Glomerular endothelial cell (primary cell): Measurements from ENCODE around the gene EHMT1. TPM values are rescaled to one million over a fixed set of nuclear protein-coding genes. Genes with fewer than 3 reads are reported as not detected.
"Not testable (repeated sequence)": the region's sequence is repeated elsewhere in the genome, so short reads cannot be mapped to it uniquely, and the experiment has no call there.

Source experiments
- DNase-seq: peaks from one replicate; pipeline ENCODE4 v3.0.0-alpha.2; 2011; ENCODE audit warnings: low read depth, low spot score; ENCODE audit errors: extremely low read depth
- total RNA-seq: library from RNA; depleted of rRNA; stranded (reverse); fragments of >200 nt; gene quantifications from 2 replicates; pipeline ENCODE4 v1.2.3, GENCODE V29; 2015

EHMT1 gene
- total RNA-seq, 1 donor from 2014 or later, result 96.9 TPM

DNA sequence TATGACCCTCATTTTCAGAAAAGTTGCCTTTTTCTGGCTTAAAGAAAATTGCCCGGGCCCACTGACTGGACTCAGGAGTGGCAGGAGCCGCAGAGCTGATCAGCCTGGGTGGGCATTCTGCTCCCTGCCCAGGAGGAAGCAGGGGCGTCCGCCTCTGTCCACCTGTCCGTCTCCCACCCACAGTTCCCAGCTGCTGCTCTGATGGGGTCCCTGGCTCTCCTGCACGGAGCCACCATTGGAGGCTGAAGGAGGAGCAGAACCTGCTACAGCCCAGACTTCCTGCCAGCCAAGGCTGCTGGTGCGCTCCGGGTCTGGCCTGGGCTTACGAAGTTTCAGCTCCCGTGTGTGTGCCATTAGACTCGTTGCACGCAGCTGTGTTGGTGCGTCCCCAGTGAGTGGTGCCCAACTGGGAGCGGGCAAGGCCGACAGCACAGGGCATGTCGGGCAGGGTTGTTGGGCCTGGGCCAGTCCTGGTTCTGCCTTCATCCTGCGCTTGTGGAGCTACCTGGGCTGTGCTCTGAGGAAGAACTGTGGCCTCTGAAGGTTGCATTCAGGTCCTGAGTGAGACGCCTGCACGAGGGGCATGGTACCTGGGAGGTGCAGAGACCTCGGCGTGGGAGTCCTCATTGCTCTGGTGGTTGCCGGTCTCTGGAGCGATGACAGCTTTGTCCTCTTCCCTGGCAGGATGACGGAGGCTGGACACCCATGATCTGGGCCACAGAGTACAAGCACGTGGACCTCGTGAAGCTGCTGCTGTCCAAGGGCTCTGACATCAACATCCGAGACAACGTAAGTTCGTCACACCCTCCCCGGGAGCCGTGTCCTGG is 181.6 kb downstream of the EHMT1 start:
- no peak for DNase-seq

DNA sequence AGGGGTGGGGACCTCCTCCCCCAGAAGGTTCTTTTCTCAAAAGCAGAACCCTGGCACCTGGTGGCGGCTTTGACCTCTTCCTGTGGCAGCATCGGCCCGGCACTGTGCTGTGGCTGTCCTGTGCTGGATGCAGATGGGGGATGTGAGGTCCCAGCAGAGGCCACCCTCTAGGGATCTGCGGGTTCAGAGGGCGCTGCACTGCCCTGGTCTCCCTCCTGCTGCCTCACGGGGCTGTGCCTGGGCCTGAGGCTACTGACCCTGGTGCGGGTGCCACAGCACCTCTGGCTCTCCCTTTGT is 182.2 kb downstream of the EHMT1 start:
- no peak for DNase-seq

DNA sequence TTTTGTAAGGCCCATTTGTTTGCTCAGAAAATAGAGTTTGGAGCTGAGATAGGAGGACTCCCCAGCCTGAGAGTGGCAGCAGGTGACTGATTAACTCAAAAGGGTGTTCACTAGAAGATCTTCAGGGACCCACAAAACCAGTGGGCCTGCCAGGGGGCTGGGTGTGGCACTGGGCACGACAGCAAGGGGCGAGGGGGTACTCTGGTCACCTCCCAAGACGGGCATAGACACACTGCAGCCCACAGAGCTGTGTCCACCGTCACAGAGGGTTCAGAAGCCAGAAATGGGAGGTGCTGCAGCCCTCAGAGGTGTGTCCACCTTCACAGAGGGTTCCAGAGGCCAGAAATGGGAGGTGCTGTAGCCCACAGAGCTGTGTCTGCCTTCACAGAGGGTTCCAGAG is 183.2 kb downstream of the EHMT1 start:
- no peak for DNase-seq

DNA sequence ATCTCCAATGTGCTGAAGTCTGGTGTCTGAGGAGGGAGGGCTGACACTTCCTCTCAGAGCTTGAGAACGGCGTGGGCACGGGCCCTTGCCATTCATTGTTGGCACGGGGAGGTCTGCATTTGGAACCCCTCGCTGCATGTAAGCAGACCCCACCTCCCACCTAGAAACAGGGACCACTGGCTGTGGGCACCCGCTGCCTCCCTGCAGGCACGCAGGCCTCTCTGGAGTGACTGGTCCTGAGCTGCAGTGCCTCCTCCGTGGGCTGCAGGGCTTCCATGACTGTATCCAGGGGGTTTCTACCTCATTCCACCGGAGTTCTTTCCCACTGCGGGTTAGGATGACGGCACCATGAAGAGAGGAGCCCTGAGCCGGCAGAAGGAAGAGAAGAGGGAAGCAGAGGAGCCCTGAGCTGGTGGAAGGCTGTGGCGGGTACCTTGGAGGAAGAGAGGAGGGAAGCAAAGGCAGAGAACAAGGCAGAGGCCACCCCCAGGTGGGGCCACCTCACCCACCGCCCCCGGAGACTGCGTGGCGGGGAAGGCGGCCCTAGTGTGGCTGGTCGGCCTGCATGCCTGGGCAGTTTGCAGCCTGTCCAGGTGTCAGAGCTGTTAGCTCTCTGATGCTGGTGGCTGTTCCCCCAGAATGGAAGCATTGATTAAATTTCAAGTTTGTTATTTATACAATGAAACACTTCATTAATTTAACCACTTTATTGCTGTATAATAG is 183.9 kb downstream of the EHMT1 start:
- DNase-seq, result no peak

DNA sequence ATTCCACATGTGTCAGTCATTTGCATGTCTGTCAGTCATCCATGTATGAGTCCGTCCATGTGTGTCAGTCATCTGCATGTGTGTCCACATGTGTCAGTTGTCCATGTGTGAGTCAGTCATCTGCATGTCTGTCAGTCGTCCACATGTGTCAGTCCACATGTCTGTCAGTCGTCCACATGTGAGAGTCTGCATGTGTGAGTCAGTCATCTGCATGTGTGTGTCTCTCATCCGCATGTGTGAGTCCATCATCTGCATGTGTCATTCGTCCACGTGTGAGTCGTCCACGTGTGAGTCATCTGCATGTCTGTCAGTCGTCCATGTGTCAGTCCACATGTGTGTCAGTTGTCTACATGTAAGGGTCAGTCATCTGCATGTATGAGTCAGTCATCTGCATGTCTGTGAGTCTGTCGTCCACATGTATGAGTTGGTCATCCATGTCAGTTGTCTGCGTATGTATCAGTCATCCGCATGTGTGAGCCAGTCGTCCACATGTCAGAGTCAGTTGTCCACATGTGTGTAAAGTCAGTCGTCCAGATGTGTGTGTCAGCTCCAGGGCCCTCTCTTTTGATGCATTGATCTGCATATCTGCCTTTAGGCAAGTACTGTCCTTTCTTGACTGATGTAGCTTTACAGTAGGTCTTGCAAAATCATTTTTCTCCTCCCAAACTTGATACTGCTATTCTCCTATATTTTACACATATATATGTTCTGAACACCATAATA is 186.3 kb downstream of the EHMT1 start:
- DNase-seq, result no peak

DNA sequence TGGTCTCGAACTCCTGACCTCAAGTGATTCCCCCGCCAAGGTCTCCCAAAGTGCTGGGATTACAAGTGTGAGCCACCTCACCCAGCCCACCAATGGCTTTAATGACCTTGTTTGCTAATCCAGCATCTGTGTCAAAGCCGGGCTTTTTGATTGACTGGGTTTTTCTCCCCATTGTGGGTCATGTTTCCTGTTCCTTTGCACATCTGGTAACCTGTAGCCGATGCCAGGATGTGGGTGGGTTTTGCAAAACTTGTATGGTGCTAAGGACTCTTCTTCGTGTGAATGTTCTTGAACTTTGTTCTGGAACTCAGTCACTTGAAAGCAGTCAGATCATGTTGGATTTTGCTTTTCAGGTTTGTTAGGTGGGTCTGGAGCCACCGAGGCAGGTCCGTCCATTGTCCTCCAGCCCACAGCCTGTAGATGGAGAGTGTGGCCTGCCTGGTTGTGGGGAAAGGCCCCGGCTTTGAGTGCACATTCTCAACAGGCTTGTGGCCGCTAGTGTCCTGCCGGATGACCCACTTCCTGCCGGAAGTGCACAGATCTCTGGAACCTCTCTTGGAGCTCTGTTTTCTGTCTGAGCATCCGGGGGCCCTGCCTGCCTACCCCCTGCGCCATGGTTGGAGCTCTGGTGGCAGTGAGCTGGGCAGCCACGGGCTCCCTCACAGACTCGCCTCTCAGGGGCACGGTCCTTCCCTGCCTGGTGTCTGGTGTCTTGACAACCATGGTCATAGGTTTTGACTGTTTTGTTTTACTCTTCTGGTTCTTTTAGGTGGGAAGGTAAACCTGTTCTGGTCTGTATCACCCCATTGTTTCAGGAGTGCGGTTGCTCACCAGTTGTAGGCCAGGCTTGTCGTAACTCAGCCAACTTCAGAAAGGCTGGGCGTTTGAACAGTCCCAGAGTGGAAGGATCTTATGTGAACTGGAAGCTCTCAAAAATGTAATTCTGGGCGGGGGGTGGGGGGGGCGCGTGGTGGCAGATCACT is 189.2 kb downstream of the EHMT1 start:
- no peak for DNase-seq

DNA sequence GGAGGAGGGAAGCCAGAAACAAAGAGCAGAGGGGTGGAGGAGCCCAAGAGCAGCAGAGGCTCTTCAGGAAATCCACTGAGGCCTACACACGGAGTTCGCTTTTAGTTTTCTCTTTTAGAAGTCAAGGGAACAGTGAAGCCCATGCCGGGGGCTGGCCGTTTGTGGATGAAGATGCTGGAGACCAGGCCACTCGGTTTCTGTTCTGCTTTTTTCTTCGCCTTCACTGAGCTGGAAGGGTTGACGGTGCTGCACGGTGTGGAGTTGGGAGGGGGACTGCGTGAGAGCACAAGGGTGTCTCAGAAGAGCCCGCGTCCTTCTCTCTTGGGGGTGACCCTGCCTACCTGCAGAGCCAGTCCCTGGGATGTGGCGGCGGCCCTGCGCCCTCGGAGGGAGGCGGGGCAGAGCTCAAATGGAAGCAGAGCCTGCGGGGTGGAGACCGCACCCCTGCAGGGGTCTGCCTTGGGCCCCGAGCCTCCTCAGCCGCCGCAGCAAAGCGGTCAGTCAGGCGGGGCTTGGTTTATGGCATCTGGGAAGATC is 190.3 kb downstream of the EHMT1 start:
- DNase-seq, result no peak

DNA sequence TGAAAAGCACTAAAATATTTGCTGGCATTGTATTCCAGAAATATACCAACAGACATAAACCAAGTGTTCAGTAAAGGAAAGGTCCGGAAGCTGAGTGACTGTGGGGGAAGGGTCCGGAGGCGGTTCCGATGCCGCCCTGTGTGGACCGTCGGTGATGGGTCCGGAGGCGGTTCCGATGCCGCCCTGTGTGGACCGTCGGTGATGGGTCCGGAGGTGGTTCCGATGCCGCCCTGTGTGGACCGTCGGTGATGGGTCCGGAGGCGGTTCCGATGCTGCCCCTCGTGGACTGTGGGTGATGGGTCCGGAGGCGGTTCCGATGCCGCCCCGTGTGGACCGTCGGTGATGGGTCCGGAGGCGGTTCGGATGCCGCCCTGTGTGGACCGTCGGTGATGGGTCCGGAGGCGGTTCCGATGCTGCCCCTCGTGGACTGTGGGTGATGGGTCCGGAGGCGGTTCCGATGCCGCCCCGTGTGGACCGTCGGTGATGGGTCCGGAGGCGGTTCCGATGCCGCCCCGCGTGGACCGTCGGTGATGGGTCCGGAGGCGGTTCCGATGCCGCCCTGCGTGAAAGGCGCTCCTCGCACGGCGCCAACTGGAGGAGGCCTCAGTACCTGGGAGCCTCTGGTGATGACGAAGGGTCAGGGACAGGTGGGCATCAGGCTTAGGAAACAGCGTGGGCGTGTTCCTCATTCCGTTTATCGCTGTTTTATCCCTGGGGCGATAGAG is 191.1 kb downstream of the EHMT1 start:
- DNase-seq, result not testable (repeated sequence)

DNA sequence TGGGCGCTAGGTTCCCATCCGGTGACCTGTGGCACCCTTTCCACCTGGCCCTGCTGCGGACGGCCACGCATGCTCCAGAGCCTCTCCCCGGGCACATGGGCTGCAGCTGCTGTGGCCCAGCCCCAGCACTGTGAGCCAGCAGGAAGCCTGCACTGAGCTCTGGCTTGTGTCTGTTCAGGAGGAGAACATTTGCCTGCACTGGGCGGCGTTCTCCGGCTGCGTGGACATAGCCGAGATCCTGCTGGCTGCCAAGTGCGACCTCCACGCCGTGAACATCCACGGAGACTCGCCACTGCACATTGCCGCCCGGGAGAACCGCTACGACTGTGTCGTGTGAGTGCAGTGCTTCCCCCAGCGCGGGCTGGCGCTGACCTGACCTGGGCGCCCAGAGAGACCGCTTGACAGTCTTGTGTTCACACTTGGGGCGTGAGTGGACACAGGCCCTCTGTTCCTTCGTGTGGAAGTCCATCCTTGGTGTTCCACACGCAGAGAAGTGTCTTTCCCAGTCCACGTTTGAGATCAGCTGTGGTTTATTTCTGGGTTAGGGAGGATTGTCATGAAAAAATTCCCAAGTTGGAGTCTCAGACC is 192.6 kb downstream of the EHMT1 start:
- no peak for DNase-seq

DNA sequence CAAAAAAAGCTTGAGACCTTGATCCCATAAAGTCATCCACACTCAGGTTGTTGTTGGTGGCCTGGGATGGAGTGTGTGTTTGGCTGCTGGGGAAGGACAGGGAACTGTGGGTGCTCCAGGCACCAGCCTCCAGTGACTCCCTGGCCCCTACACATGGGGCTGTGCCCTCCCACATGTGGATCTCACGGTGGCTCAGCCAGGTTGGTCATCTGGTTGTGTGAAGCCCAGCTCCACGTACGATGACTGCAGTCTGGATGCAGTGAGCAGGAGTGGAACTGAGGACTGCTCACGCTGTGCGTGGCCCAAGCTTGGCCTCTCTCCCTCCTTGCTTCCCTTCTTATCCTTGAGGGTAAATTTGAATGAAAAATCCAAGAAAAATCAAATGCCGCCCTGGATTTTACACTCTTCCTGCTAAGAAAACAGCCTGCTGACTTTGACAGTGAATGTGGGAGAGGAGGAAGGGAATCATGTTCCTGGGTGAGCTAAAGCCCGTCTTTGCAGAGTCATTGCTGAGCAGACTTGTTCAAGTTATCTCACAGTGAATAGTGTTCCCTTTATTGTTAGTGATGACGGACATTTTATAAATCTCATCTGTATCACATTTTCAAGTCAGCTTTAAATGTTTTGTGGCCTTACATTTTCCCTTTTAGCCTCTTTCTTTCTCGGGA is 193.7 kb downstream of the EHMT1 start:
- DNase-seq, result no peak

DNA sequence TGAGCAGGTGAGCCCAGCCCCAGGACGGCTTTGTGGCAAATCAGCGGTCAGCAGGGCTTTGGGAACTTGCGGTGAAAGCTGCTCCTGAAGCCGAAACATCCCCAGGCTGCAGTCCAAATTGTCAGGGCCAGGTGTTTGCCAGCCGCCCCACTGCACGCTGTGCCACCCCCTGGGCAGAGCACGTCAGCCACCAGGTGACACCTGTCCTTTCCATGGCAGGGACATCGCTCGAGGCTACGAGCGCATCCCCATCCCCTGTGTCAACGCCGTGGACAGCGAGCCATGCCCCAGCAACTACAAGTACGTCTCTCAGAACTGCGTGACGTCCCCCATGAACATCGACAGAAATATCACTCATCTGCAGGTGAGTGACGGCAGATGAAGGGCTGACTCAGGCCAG is 194.4 kb downstream of the EHMT1 start:
- DNase-seq, result no peak

DNA sequence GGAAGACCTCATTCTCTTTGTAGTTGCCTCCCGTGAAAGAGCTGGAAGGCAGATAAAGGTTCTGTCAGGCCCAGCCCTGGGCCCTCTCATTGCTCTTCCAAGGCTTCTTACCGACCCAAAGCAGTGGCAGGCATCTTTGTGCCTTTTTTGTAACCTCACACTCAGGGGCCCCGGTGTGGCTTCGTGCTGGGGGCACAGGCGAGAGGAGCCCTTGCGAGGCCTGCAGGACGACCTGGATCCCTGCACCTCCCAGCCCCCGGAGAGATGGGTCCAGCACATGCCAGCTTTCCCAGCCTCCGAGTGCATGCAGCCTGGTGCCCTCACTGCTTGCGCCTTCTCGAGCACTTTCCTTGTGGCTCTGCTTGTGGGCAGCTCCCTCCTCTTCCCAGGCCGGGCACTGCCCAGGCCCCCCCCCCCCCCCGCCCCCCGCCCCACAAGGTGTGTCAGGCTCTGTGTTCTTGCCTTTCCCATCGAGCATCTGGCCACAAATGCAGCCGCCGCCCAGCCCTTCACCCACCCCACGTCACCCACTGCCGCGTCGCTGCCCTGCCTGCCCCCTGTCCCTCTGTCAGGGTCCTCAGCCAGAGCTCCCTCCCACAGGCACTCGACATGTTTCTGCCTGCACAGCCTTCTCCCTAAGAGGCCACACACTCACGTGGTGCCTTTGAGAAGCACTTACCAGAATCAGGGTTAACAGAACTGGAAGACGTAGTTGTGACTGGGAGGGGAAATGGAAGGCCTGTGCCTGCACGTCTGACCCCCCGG is 195.0 kb downstream of the EHMT1 start:
- DNase-seq, result no peak

DNA sequence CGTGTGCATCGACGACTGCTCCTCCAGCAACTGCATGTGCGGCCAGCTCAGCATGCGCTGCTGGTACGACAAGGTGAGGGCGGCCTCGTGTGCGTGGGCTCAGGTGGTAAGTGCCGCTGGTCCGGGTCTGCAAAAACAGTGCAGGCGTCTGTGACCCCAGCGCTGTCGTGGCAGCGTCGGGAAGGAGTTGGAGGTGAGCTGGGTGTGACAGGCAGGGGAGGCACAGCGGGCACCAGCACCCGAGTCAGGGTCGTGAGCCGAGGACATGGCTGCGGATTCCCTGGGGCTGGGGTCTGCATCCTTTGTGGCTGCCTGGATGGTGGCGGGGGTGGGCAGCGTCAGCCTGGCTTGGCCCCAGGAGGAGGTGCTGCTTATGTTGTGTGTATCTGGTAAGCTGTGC is 195.6 kb downstream of the EHMT1 start:
- DNase-seq, result no peak

DNA sequence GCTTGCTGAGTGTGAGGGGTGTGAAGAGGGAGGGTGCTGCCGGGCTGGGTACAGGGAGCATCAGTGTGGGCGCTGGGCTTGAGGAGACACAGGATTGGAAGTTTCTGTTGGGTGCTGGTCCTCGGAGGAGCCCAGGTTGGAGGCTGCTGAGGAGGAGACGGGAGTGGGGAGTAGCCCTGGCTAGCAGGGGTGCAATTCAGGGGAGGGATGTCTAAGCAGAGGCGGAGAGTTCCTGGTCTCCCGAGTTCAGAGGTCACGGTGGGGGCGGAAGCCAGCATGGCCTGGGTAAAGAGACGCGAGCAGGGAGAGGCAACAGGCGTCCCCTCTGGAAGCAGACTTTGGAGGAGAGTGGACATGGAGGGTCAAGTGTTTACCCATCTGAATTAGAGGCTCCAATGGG is 196.0 kb downstream of the EHMT1 start:
- no peak for DNase-seq

DNA sequence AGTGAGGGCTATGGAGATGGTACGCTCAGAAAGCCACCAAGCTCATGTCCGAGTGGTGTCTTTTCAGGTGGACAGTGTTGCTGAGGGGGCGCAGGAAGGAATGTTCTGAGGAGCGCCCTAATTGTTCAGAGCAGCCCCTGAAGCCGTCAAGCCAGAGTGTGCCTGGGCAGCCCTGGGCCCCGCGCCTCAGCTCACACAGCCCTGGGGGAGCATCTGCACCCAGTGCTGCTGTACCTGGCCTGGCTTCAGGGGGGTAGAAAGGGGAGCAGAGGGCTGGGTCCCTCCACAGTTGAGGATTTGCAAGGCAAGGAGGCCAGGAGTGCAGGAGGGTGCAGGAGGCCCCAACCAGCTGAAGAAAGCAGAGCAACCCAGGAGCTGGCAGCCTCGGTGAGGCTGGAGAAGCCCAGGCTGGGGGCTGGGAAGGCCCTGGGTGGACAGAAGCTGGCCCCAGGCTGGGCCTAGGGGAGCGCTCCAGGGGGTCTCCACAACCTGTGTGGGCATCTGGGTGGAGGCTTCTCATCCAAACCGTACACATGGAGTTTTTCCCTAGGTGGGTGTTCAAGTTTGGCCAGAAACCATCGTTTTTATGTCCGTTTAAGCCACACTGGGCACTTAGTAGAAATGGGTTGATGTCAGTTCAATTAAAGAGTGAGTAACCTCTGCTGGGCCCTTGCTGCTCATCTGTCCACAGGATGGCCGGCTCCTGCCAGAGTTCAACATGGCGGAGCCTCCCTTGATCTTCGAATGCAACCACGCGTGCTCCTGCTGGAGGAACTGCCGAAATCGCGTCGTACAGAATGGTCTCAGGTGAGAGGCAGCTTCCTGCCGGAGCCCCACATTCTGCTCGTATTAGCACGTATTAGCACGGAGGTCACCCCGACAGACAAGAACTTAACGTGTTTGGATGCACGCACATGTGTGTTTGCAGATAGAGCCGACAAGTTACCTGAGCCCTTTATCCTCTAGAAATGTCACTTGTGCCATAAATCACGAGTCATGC is 196.8 kb downstream of the EHMT1 start:
- no peak for DNase-seq

DNA sequence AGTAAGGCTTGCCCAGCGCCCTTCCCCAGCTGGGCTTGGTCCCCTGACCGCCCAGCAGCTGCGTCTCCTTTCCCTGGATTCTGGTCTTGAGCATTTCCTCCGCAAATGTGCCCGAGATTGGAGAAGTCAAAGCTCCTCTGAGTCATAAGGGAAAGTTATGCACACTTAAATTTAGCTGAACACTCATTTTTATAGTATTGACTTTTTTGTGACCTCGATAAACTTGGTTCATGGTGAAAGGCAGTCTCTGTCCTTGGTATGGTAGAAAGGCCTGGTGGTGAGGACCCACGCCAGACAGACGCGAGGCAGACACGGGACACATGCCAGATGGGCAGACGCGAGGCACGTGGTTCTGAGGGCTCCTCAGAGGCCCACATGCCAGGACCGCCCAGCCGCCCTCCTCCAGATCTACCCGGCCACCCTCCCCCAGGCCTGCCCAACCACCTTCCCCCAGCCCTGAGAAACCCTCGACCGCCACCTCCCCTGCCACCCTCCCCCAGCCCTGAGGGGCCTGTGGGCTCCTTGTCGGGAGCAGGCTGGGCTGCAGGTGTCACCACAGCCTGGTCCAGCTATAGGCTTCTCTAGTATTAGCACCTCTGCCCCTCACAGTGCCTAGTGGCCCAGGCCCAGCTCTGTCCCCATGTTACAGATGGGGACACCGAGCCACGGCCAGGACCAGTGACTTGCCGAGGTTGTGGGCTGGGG is 197.9 kb downstream of the EHMT1 start:
- no peak for DNase-seq
